Measurements from ENCODE around the gene RIPK3. TPM values are rescaled to one million over a fixed set of nuclear protein-coding genes. Genes with fewer than 3 reads are reported as not detected.

Gene RIPK3
- polyA plus RNA-seq, 1 of the 3 experiments (the other 2 are of a cell fraction): not detected

- TF ChIP-seq PBX3 (IDR thresholded peaks at IDR 0.05): peak; percentile 97
These were observed 27.9 kb upstream of the RIPK3 start, which contains the start of gene NFATC4 (continued) for GRCh38 chr14:24367514-24368211.

DNA sequence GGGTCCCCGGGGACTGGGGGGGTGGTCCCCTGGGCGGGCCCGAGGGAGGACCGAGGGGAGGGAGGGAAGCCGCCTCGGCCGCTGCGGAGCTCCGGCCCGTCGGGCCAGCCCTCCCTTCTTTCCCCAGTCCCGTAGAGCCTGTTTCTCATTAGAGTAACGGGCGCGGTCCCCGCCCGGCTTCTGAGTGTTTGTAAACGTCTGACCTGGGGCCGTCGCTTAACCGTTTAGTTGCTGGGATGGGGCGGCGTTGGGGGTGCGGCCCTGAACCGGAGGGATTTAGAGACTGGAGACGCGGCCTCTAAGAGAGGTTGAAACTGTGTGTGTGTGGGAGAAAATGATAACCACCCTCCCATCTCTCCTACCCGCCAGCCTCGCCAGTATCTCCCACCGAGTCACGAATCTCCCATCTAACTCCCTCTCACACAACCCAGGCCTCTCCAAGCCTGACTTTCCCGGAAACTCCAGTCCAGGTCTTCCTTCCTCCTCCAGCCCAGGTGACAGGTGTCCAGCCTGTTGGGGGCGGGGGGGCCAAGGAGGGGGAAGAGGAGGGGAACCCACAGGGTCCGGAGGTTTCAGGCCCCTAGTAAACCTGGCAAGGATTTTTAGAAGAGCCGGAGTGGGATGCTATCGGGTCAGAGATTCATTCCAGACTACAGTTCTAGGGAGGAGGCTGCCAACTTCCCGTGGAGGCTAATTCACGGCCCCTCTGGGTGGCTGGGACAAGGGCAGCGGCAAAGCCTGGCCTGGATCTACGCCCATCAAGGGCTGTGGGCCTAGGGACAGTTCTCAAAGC, 27.1 kb upstream of the RIPK3 start:
- Histone ChIP-seq H3K9me2 (no peaks in the 10 kb centered on the region), H3K4me3 (ENCODE audit: low read depth in 2 of 2, low read length in 1 of 2) (peak overlapping the region; percentile 85 to 86), H3K27me3 (ENCODE audit: insufficient read depth) (no peaks in the 10 kb centered on the region), H3K27ac (ENCODE audit: low read depth in 2 of 2, low read length in 1 of 2) (peak overlapping the region; percentile 93 to 99), H3F3A (replicated peaks; ENCODE audit: insufficient read depth) (peaks cover 23% of the 10 kb centered on the region), H3K4me1 (ENCODE audit: control insufficient read depth in 1 of 2, insufficient read depth in 2 of 2, low read depth in 1 of 2, low read length in 1 of 2) (peaks cover 14 to 25% of the 10 kb centered on the region in 2 experiments; a peak in 3 of 4 replicates), H3K4me2 (peak overlapping the region; percentile 100), H3K9me3 (no peaks in the 10 kb centered on the region), H4K20me1 (ENCODE audit: insufficient read depth) (no peaks in the 10 kb centered on the region), H3K79me2 (ENCODE audit: insufficient read depth) (no peaks in the 10 kb centered on the region), H3K36me3 (replicated peaks in 1 of 2; ENCODE audit: control insufficient read depth in 1 of 2, insufficient read depth in 2 of 2, low read length in 1 of 2) (no peaks in the 10 kb centered on the region), H3K9ac (peak overlapping the region; percentile 62), H2AFZ (ENCODE audit: low read depth) (peak overlapping the region; percentile 93)
- peak; percentile 85 for DNase-seq
- ChIA-PET POLR2A (interaction anchor here (0.8 to 2.3 kb wide), 7 partner anchors 23 to 133 kb away, joined by 3 to 37 read pairs (median 5); partner anchors contain the start of genes CBLN3, KHNYN and SDR39U1), CTCF (interaction anchor here (0.7 to 2.4 kb wide), 32 partner anchors 8 to 143 kb away, joined by 3 to 275 read pairs (median 11); partner anchors contain the start of genes CBLN3, CIDEB, KHNYN and LTB4R2)
- WGBS (ENCODE audit: low lambda C conversion rate): 2% methylated on average over 26 of the region's 40 CpGs
- TF ChIP-seq, protein P1, sequence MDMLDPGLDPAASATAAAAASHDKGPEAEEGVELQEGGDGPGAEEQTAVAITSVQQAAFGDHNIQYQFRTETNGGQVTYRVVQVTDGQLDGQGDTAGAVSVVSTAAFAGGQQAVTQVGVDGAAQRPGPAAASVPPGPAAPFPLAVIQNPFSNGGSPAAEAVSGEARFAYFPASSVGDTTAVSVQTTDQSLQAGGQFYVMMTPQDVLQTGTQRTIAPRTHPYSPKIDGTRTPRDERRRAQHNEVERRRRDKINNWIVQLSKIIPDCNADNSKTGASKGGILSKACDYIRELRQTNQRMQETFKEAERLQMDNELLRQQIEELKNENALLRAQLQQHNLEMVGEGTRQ (IDR thresholded peaks at IDR 0.05; ENCODE audit: borderline replicate concordance, low read depth, low read length): no peak
- TF ChIP-seq TCF12 (IDR thresholded peaks at IDR 0.05): peak; percentile 90
- no peak for TF ChIP-seq MEF2A (IDR thresholded peaks at IDR 0.05; ENCODE audit: borderline replicate concordance, low read depth)
- no peak for TF ChIP-seq TEAD4 (IDR thresholded peaks at IDR 0.05; ENCODE audit: borderline replicate concordance, insufficient read depth)
- TF ChIP-seq FOXM1 (IDR thresholded peaks at IDR 0.05; ENCODE audit: low read depth): 0 out of 2 replicates have a peak, but pooled peaks have one; percentile 28
- TF ChIP-seq SIN3A (IDR thresholded peaks at IDR 0.05; ENCODE audit: borderline replicate concordance, low read depth, low read length): 0 out of 2 replicates have a peak, but pooled peaks have one; percentile 57
- peak; percentile 25 for TF ChIP-seq RCOR1 (IDR thresholded peaks at IDR 0.05; ENCODE audit: low read length)
- TF ChIP-seq RXRA (IDR thresholded peaks at IDR 0.05; ENCODE audit: borderline replicate concordance, low read depth): no peak; the same call in 1 of the 2 replicates
- no peak for TF ChIP-seq PBX3 (IDR thresholded peaks at IDR 0.05)
- TF ChIP-seq IRF3 (IDR thresholded peaks at IDR 0.05; ENCODE audit: low read depth, low read length): no peak
- TF ChIP-seq JUND (IDR thresholded peaks at IDR 0.05): peak; percentile 40; the same call in 1 of the 2 replicates
- TF ChIP-seq MAX (IDR thresholded peaks at IDR 0.05; ENCODE audit: low read depth): peak; percentile 51
- TF ChIP-seq CHD2 (IDR thresholded peaks at IDR 0.05; ENCODE audit: low read length, partially characterized antibody): peak; percentile 17
- TF ChIP-seq EZH2phosphoT487 (IDR thresholded peaks at IDR 0.05; ENCODE audit: borderline replicate concordance, low read depth): no peak
- TF ChIP-seq NRF1 (IDR thresholded peaks at IDR 0.05; ENCODE audit: low read depth, low read length): no peak
- TF ChIP-seq, protein P2, sequence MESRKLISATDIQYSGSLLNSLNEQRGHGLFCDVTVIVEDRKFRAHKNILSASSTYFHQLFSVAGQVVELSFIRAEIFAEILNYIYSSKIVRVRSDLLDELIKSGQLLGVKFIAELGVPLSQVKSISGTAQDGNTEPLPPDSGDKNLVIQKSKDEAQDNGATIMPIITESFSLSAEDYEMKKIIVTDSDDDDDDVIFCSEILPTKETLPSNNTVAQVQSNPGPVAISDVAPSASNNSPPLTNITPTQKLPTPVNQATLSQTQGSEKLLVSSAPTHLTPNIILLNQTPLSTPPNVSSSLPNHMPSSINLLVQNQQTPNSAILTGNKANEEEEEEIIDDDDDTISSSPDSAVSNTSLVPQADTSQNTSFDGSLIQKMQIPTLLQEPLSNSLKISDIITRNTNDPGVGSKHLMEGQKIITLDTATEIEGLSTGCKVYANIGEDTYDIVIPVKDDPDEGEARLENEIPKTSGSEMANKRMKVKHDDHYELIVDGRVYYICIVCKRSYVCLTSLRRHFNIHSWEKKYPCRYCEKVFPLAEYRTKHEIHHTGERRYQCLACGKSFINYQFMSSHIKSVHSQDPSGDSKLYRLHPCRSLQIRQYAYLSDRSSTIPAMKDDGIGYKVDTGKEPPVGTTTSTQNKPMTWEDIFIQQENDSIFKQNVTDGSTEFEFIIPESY (IDR thresholded peaks at IDR 0.05; ENCODE audit: borderline replicate concordance, low read depth): no peak
- TF ChIP-seq ELF1 (IDR thresholded peaks at IDR 0.05): no peak
- TF ChIP-seq SMC3 (IDR thresholded peaks at IDR 0.05; ENCODE audit: low read depth, low read length): no peak
- TF ChIP-seq MXI1 (IDR thresholded peaks at IDR 0.05; ENCODE audit: low read depth, low read length): 0 out of 2 replicates have a peak, but pooled peaks have one; percentile 11
- peak; percentile 53 to 62; a peak in 2 of 4 replicates for TF ChIP-seq EP300 (IDR thresholded peaks at IDR 0.05; ENCODE audit: borderline replicate concordance in 1 of 2, low read depth in 1 of 2, low read length in 1 of 2)
- TF ChIP-seq POLR2AphosphoS5 (IDR thresholded peaks at IDR 0.05; ENCODE audit: low read depth, low read length): peak; percentile 53; the same call in 1 of the 2 replicates
- TF ChIP-seq YY1 (IDR thresholded peaks at IDR 0.05; ENCODE audit: low read depth): peak; percentile 47; the same call in 1 of the 2 replicates

Measured in SK-N-SH (cell line).